GM21717 (cell line): ENCODE measurements around the gene B9D2.
A peak's percentile ranks its signal among the peaks of the same experiment; 100 is the strongest.
"Not testable (repeated sequence)": the region's sequence is repeated elsewhere in the genome, so short reads cannot be mapped to it uniquely, and the experiment has no call there.

Experiments
- ATAC-seq: cut with Tn5 transposase; IDR thresholded peaks from one replicate; pipeline ENCODE4 v1.9.1; 2021; ENCODE audit warnings: mild to moderate bottlenecking, moderate library complexity; ENCODE audit not compliant: unreplicated experiment

Gene B9D2

GRCh38 chr19:41392775-41393174 is 28.8 kb upstream of the B9D2 start:
- no peak for ATAC-seq

- no peak for ATAC-seq
These were observed 27.7 kb upstream of the B9D2 start for GRCh38 chr19:41391618-41392017.

- no peak for ATAC-seq
These were observed 22.5 kb upstream of the B9D2 start for GRCh38 chr19:41386442-41386841.

GRCh38 chr19:41384351-41384750 is 20.4 kb upstream of the B9D2 start:
- no peak for ATAC-seq

- not testable (repeated sequence) for ATAC-seq
These were observed 17.6 kb upstream of the B9D2 start for GRCh38 chr19:41381536-41381935.

GRCh38 chr19:41377977-41378709 is 14.2 kb upstream of the B9D2 start:
- ATAC-seq: no peak

- no peak for ATAC-seq
These were observed 13.0 kb upstream of the B9D2 start for GRCh38 chr19:41376998-41377365.

- no peak for ATAC-seq
These were observed 12.5 kb upstream of the B9D2 start, which contains the start of gene TMEM91 for GRCh38 chr19:41376241-41376997. TMEM91 (plus strand) TSS chr19:41376533; CDS start chr19:41378310, 1,777 bp downstream.

GRCh38 chr19:41373993-41374392 is 10.0 kb upstream of the B9D2 start:
- ATAC-seq: no peak

GRCh38 chr19:41372501-41372900 is 8.6 kb upstream of the B9D2 start:
- no peak for ATAC-seq

GRCh38 chr19:41371541-41371940 is 7.6 kb upstream of the B9D2 start:
- no peak for ATAC-seq

GRCh38 chr19:41371119-41371518 is 7.2 kb upstream of the B9D2 start:
- ATAC-seq: not testable (repeated sequence)

- no peak for ATAC-seq
These were observed 5.8 kb upstream of the B9D2 start for GRCh38 chr19:41369769-41370168.

- ATAC-seq: no peak
These were observed 3.9 kb upstream of the B9D2 start for GRCh38 chr19:41367848-41368301.

- ATAC-seq: no peak
These were observed 2.1 kb upstream of the B9D2 start for GRCh38 chr19:41366089-41366488.

- peak; percentile 0 for ATAC-seq
These were observed 809 bp upstream of the B9D2 start for GRCh38 chr19:41364524-41365391.

- peak; percentile 2 for ATAC-seq
These were observed 587 bp downstream of the B9D2 start for GRCh38 chr19:41363371-41363752.

- ATAC-seq: no peak
These were observed 1.7 kb downstream of the B9D2 start for GRCh38 chr19:41362143-41362847.

GRCh38 chr19:41359741-41360140 is 4.2 kb downstream of the B9D2 start:
- ATAC-seq: no peak

- no peak for ATAC-seq
These were observed 6.2 kb downstream of the B9D2 start for GRCh38 chr19:41357746-41358145.
